Calu3 (cell line): ENCODE measurements around the gene MINPP1. TPM values are rescaled to one million over a fixed set of nuclear protein-coding genes. Genes with fewer than 3 reads are reported as not detected.

ENCODE experiments used
- BruUV-seq: library from RNA; stranded (reverse); fragments of 400-500 nt; replicated peaks from 2 replicates; lab custom pipeline; 2021; lab: Mats Ljungman, UMichigan
- CTCF ChIA-PET: fragments of 300-600 bp; sonication (Branson Sonifier 250); formaldehyde crosslinking; loops from one replicate; lab custom pipeline; 2022; ENCODE audit warnings: antibody characterized with exemption; lab: Charles Lee
- DNase-seq: peaks from one replicate; pipeline ENCODE4 v3.0.0; 2022
- H3K27ac Mint-ChIP-seq: one replicate; pipeline ENCODE4 v1.8.0; 2022; ENCODE audit warnings: mixed read lengths; ENCODE audit not compliant: unreplicated experiment
- H3K27me3 Mint-ChIP-seq: one replicate; pipeline ENCODE4 v1.8.0; 2022; ENCODE audit warnings: mixed read lengths; ENCODE audit not compliant: unreplicated experiment
- H3K36me3 Mint-ChIP-seq: one replicate; pipeline ENCODE4 v1.8.0; 2022; ENCODE audit warnings: mild to moderate bottlenecking, moderate library complexity, mixed read lengths; ENCODE audit not compliant: insufficient read depth, unreplicated experiment
- H3K4me1 Mint-ChIP-seq: one replicate; pipeline ENCODE4 v1.8.0; 2022; ENCODE audit warnings: mild to moderate bottlenecking, low read depth, mixed read lengths; ENCODE audit not compliant: unreplicated experiment
- H3K4me3 Mint-ChIP-seq: one replicate; pipeline ENCODE4 v1.8.0; 2022; ENCODE audit warnings: mild to moderate bottlenecking, low read depth, moderate library complexity, mixed read lengths; ENCODE audit not compliant: unreplicated experiment
- H3K9me3 Mint-ChIP-seq: one replicate; pipeline ENCODE4 v1.8.0; 2022; ENCODE audit warnings: low read depth, mixed read lengths; ENCODE audit not compliant: unreplicated experiment
- intact Hi-C: fragments of 100-400 bp; cut with micrococcal nuclease; formaldehyde crosslinking; loops from one replicate; pipeline ENCODE4 v1.10.0; 2022; ENCODE audit not compliant: unreplicated experiment
- total RNA-seq: library from RNA; stranded (reverse); gene quantifications from 2 replicates; pipeline ENCODE4 v1.2.3, GENCODE V29; 2022
- TF ChIP-seq, protein P1 (sequence below): fragments of 200-600 bp; IDR thresholded peaks from one replicate; pipeline ENCODE4 v1.8.0; 2022; ENCODE audit warnings: antibody characterized with exemption; ENCODE audit not compliant: unreplicated experiment

MINPP1 gene
- total RNA-seq, 1 experiment from 2014 or later, result 12.6 TPM

DNA sequence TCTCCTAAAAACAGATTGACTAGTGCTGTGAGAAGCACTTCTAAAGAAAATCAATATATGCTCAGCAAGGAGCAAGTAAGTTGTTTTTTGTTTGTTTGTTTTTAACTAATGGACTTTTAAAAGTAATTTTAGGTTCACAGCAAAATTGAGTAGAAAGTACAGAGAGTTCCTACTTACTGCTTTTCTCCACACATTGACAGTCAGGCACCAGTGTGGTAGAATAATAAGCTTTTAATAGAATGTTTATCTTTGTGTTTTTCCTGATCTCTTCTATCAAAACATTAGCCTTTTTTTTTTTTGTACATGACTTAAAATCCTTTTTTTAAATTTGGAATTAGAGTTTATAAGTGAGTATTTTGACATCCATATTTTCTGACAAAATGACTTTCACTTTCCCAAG is 28.0 kb downstream of the MINPP1 start:
- intact Hi-C loops, result loop anchor here (1.0 to 5.0 kb wide), 3 partner anchors 125 to 239 kb away; partner anchors contain the start of gene PAPSS2
- TF ChIP-seq, protein P1, sequence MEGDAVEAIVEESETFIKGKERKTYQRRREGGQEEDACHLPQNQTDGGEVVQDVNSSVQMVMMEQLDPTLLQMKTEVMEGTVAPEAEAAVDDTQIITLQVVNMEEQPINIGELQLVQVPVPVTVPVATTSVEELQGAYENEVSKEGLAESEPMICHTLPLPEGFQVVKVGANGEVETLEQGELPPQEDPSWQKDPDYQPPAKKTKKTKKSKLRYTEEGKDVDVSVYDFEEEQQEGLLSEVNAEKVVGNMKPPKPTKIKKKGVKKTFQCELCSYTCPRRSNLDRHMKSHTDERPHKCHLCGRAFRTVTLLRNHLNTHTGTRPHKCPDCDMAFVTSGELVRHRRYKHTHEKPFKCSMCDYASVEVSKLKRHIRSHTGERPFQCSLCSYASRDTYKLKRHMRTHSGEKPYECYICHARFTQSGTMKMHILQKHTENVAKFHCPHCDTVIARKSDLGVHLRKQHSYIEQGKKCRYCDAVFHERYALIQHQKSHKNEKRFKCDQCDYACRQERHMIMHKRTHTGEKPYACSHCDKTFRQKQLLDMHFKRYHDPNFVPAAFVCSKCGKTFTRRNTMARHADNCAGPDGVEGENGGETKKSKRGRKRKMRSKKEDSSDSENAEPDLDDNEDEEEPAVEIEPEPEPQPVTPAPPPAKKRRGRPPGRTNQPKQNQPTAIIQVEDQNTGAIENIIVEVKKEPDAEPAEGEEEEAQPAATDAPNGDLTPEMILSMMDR, result no peak
- no TSS peak for BruUV-seq
- Mint-ChIP-seq H3K9me3 (no peaks in the 10 kb centered on the region), H3K36me3 (no peaks in the 10 kb centered on the region), H3K27ac (no peak overlapping the region), H3K4me1 (no peaks in the 10 kb centered on the region), H3K27me3 (no peaks in the 10 kb centered on the region), H3K4me3 (no peak overlapping the region)
- CTCF ChIA-PET, result interaction anchor here (1.1 kb wide), 1 partner anchor 125 kb away, joined by 3 read pairs; no protein-coding TSS in a partner anchor
- no peak for DNase-seq

DNA sequence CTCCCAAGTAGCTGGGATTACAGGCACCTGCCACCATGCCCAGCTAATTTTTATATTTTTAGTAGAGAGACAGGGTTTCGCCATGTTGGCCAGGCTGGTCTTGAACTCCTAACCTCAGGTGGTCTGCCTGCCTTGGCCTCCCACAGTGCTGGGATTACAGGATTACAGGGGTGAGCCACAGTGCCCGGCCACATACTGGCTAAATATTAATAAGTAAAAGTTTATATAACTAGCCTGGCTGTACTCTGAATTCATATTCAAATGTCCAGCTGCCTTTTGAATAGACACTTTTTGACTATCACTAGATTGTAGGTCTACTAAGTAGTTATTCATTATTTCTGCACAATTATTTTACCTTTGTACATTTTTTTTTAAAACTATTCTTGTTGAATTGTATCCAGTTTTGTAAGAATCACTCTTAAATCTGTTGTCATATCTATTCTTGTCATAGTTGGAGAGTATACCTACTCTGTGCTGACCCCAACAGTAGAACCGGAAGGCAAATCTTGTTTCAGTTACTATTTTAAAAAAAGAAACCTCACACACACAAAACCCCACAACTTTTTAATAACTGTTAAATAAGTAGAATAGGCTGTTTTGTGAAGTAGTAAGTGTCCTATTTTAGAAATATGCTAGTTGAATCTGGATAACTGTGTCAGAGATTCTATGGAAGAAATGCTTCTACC is 29.6 kb downstream of the MINPP1 start:
- TF ChIP-seq, protein P1, result no peak
- H3K27me3 Mint-ChIP-seq, result no peaks in the 10 kb centered on the region
- H3K9me3 Mint-ChIP-seq, result no peaks in the 10 kb centered on the region
- CTCF ChIA-PET, result interaction anchor here (0.7 to 1.2 kb wide), 3 partner anchors 11 to 200 kb away, joined by 4 read pairs; partner anchors contain the start of gene PAPSS2
- H3K4me1 Mint-ChIP-seq, result no peaks in the 10 kb centered on the region
- no peaks in the 10 kb centered on the region for H3K36me3 Mint-ChIP-seq
- intact Hi-C loops, result loop anchor here (5.0 kb wide), 1 partner anchor 123 kb away; the partner anchor contains the start of gene PAPSS2
- BruUV-seq, result no TSS peak
- no peak for DNase-seq
- no peak overlapping the region for H3K4me3 Mint-ChIP-seq
- no peak overlapping the region for H3K27ac Mint-ChIP-seq

DNA sequence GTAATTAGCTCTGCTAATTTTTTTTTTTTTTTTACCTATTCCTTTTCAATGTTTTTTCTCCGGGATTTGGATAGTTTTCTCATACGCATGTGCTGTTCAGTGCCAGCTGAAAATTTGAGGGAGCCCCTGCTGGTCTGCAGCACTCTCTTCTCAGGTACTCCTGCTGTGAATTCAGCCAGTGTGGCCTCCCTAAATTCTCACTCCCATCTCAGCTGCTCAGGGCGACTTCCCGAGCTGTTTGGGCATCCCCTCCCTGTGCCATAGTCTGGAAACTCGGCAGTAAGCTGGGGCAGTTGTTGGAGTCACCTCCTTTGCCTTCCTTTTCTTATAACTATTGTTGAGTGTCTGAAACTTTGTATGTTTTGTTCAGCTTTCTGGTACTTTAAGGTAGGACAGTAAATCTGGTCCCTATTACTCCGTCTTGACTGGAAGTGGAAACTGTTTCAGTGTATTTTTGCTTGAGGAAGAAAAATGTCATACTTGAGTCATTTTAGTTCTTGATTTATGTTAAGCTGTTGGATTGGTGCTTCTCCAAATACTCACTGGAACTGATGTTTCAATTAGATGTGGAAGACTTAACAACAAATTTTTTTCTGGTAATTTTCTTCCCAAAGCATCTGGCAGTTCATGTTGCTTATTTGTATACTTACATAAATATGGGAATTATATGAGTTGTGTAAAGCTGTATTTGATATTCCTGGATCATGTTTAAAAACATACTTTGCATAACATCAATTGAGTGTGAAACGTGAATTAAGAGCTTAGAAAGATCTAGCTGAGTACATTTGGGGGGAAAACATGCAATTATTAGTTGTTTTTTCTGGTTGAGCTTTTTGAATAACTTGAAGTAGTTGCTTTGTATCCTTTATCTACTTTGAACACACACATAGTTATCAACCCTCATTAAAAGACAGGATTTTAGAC is 33.7 kb downstream of the MINPP1 start:
- TF ChIP-seq, protein P1, result no peak
- Mint-ChIP-seq H3K4me1 (peaks cover 7% of the 10 kb centered on the region), H3K4me3 (no peak overlapping the region), H3K36me3 (no peaks in the 10 kb centered on the region), H3K27me3 (no peaks in the 10 kb centered on the region), H3K9me3 (peaks cover 3% of the 10 kb centered on the region), H3K27ac (no peak overlapping the region)
- intact Hi-C loops, result no loop called here
- no TSS peak for BruUV-seq
- no peak for DNase-seq
- CTCF ChIA-PET, result interaction anchor here (0.6 kb wide), 1 partner anchor 245 kb away, joined by 4 read pairs; no protein-coding TSS in a partner anchor

DNA sequence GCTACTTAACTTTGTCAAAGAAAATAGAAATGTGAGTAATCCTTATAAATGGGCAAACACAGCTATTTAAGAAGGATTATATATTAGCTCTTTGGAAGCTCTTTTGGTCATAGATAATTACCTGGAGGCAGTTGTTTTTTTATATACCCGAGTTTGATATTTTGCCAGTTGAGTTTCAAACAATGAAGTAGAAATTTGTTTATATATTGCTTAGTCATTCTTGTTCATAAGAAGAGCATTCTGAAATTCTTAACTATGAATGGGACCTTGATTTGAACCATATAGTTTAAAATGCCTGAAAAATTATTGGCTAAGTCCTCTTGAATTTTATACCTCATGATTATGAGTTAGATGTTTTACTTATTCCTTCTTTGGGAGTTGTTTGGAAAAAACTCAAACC is 36.4 kb downstream of the MINPP1 start:
- Mint-ChIP-seq H3K36me3 (no peaks in the 10 kb centered on the region), H3K4me3 (no peak overlapping the region), H3K9me3 (peaks cover 3% of the 10 kb centered on the region), H3K4me1 (peaks cover 7% of the 10 kb centered on the region), H3K27me3 (no peaks in the 10 kb centered on the region), H3K27ac (no peak overlapping the region)
- CTCF ChIA-PET, result no interaction called here
- TF ChIP-seq, protein P1, result no peak
- DNase-seq, result no peak
- no TSS peak for BruUV-seq
- intact Hi-C loops, result no loop called here
